HG03558 (cell line): Measurements from ENCODE around the gene ZGLP1.

ENCODE experiments used
- ATAC-seq: cut with Tn5 transposase; IDR thresholded peaks from one replicate; pipeline ENCODE4 v1.9.1; 2021; ENCODE audit warnings: moderate number of reproducible peaks; ENCODE audit not compliant: unreplicated experiment; ENCODE audit errors: extremely low read depth

The ZGLP1 gene

DNA sequence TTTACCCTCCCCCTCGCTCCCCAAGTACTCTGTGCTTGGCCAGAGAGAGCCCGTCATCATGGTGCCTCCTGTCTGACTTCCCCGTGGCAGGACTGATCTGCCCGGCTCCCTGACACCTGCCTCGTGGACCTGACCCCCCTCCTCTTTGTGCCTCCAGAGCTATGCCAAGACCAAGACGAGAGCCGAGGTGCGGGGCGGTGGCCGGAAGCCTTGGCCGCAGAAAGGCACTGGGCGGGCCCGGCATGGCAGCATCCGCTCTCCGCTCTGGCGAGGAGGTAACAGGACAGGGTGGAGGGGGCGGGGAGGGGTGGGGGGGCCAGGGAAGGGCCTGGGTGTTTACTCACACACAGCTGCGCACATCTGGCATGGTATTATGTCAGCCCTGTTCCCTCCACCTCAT is 53.1 kb downstream of the ZGLP1 start:
- no peak for ATAC-seq

DNA sequence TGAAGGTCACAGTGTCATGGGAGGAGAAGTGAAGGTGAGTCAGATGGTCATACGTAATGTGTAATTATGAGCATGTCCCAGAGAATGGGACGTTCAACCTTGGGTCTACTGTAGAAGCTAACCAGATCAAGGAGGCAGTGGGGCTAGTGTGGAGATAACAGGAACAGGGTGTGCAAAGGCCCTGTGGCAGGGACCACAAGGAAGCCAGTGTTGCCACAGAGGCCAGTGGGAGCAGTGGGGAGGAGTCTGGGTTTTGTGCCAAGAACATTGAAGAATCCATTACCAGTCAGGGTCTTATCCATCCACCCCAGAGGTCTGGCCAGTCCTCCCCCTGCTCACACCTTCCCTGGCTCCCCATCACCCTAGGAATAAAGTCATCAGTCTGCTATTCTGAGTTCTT is 54.3 kb downstream of the ZGLP1 start:
- ATAC-seq: no peak
